Erythroblast (primary cell): ENCODE measurements around the gene PPP1R1B.

Experiments used
- DNase-seq, 2 experiments: peaks; one replicate each; lab custom pipeline; 2025; lab: John Stamatoyannopoulos, UW
- GATA1 ChIP-seq: IDR thresholded peaks from 2 replicates; pipeline ENCODE4 v1.6.1; 2011; ENCODE audit warnings: low read depth, mild to moderate bottlenecking, control low read depth, low read length, moderate library complexity
- POLR2A ChIP-seq: IDR thresholded peaks from 2 replicates; pipeline ENCODE4 v1.6.1; 2011; ENCODE audit warnings: mild to moderate bottlenecking, low read length

PPP1R1B gene

GRCh38 chr17:39638317-39638716 is 11.6 kb downstream of the PPP1R1B start:
- peak; percentile 36 to 45 for DNase-seq
- no peak for TF ChIP-seq POLR2A
- TF ChIP-seq GATA1 = no peak

- TF ChIP-seq GATA1 = no peak
- TF ChIP-seq POLR2A = no peak
- peak; percentile 38 to 40 for DNase-seq
Measured at GRCh38 chr17:39639043-39639442, 12.3 kb downstream of the PPP1R1B start.

DNA sequence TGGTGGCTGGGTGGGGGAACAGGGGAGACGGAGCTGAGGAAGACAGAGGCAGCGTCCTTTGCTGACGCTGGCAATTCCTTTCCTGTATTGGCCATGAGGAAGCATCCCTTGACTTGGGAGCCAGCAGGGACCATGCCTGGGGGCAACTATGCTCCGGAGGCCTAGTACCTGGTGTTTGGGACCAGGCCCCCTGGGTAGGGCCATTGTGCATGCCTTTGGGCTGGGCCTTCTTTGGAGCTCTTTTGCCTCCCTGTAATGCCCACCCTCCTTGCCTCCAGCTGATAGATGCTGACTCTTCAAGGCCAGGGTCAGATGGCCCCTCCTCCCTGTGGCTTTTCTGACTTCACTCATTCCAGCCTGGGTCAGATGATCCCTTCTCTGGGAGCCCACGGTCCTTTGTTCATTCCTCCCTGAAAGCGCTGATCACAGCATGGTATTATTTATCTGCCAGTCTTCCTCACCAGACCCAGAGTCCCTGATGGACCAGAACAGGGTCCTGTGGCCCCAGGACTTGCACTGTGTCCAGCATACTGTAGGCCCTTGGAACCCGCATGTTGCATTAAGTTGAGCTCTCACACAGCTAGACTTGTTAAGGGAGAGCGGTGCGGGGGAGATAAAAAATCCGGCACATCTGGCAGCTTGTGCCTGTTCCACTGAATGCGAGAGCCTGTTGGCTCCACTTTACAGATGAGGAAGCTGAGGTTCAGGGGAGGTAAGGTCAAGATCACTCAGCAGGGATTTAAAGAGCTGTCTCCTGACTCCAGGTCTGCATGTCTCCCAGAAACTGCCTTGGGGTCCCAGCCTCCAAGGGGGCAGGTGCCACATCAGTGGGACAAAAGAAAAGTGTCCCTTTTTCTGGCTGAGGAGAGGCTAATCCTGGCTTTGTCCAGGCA is 13.1 kb downstream of the PPP1R1B start:
- TF ChIP-seq POLR2A (no peak), GATA1 (no peak)

DNA sequence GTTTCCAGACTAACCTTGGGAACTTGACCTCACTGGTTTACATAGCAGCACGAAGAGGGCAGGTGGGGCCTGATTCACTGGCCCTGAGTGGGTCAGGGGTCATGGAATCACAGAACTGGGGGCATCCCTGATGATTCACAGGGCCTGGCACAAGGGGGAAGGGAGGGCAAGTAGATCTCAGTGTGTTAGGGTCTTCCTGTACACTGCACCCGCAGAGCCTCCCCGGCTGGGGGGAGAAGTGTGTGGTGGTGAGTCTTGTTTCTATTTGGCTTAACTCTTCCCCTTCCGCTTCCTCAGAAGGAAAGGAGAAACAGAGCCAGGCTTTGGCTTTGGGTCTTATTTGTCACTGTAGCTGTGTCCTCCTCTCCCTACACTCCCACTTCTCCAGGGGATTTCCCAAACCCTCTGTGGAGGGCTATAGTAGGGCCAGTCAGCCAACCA is 13.9 kb downstream of the PPP1R1B start:
- DNase-seq = no peak
- TF ChIP-seq GATA1 (no peak), POLR2A (no peak)

More for the DNA sequence above, 13.1 kb downstream of the PPP1R1B start:
- DNase-seq = no peak

DNA sequence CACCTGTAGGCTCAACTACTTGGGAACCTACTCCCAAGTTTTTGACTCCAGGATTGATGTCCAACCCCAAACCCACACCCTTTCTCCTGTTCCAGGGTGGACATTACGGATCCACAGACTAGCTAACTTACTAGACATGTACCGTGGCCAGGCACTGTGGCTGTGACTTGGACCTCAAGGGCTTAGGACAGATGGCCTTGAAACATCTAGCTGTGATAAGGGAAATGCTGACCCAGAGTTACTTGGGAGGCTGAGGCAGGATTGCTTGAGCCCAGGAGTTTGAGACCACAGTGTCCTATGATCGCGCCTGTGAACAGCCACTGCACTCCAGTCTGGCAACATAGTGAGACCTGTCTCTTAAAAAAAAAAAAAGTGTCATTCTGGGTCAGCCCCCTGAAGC is 14.3 kb downstream of the PPP1R1B start:
- no peak for TF ChIP-seq POLR2A
- no peak for TF ChIP-seq GATA1
- DNase-seq = no peak

DNA sequence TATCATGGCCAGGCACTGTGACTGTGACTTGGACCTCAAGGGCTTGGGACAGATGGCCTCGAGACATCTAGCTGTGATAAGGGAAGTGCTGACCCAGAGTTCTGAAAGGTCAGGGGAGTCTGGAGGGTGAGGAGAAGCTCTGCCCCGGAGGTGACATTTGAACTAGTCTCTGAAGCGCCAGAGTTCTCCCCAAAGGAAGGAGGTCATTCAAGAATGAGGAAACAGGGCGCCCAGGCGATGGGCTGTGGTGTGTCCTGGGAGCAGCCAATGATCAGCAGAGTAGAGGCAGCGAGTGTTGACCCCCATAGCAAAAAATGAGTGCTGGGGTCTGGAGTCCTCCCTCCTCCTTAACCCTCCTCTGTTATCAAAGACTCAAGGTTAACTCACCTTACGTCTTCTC is 15.1 kb downstream of the PPP1R1B start:
- TF ChIP-seq POLR2A (no peak), GATA1 (no peak)
- DNase-seq = no peak

DNA sequence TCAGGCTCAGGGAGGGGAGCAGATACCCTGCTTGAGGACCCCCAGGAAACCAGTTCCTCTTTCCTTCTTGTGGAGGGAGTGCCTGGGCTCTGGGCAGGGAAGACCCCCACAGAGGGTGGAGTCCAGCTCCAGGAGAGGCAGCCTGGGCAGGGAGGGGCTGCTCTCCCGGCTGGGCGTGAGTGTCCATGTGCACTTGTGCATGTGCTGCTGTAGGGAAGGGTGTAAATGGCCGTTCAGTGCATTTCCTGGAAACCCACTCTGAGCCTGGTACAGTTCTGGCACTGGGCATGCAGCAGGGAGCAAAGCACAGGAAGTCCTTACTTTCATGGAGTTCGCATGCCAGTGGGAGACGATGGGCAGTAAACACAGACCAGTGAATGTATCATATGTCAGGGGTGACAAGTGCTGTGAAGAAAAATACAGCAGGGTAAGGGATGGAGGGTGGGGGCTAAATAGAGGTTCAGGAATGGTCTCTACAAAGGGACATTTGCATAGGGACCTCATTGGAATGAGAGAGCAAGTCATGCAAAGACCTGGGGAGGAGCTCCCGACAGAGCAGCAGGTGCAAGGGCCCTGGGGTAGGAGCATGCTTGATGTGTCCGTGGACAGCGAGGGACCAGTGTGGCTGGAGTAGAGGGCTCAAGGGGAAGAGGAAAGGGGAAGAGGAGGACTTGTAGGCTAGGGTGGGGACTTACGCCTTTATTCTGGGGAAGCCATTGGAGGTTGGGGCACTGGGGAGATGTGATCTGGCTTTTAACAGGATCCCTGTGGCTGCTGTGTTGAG is 15.7 kb downstream of the PPP1R1B start:
- DNase-seq = no peak
- no peak for TF ChIP-seq POLR2A
- no peak for TF ChIP-seq GATA1

GRCh38 chr17:39643271-39643670 is 16.5 kb downstream of the PPP1R1B start:
- no peak for TF ChIP-seq GATA1
- no peak for TF ChIP-seq POLR2A
- DNase-seq = no peak

- peak; percentile 45 to 54 for DNase-seq
Measured at GRCh38 chr17:39647256-39647655, 20.5 kb downstream of the PPP1R1B start.

DNA sequence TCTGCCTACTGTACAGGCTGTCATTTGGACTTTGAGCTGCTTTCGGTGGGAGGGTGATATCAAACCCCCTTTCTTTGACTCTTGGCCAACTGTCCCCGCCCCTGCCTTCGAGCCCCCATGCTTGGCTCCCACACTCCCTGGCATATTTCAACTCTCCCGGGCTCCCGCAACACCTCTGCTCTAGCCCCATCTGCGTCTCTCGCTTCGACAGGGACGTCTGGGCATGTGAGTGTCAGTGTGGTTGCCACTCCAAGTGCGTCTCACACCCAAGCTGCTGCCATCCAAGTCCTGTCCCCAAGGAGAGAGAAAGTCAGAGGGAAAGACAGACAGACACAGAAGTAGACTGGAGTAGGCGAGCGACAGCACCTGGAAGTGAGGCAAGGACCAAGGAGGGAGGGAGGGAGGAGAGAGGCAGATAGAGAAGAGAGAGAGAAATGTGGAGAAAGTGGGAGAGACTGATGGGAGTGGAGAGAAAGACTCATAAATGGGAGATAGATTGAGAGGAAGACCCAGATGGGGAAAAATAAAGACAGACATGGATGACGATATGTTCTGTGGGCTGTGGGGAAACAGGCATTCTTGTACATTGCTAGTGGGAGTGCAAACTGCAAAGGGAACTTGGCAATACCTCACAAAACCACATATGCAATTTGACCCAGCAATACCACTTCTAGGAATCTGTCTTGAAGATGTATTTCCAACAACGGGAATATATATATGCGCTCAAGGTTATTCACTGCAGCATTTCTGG is 22.0 kb downstream of the PPP1R1B start:
- TF ChIP-seq POLR2A = no peak
- no peak for TF ChIP-seq GATA1
- no peak for DNase-seq

More at GRCh38 chr17:39647256-39647655, 20.5 kb downstream of the PPP1R1B start:
- TF ChIP-seq GATA1 (no peak), POLR2A (no peak)

DNA sequence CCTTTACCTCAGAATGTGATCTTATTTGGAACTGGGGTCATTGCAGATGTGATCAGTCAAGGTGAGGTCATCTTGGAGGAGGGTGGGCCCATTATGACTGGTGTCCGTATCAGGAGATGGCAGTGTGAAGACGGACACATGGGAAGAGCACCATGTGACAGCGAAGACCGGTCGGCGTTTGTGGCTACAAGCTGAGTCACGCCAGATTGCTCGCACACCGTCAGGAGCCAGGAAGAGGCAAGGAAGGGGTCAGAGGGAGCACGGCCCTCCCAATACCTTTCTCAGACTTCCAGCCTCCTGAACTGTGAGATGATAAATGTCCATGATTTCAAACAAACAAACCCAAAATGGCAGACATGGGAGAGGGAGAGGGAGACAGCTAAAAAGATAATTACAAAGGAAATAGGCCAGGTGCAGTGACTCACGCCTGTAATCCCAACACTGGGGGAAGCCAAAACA is 23.4 kb downstream of the PPP1R1B start:
- TF ChIP-seq POLR2A (no peak), GATA1 (no peak)
- no peak for DNase-seq

DNA sequence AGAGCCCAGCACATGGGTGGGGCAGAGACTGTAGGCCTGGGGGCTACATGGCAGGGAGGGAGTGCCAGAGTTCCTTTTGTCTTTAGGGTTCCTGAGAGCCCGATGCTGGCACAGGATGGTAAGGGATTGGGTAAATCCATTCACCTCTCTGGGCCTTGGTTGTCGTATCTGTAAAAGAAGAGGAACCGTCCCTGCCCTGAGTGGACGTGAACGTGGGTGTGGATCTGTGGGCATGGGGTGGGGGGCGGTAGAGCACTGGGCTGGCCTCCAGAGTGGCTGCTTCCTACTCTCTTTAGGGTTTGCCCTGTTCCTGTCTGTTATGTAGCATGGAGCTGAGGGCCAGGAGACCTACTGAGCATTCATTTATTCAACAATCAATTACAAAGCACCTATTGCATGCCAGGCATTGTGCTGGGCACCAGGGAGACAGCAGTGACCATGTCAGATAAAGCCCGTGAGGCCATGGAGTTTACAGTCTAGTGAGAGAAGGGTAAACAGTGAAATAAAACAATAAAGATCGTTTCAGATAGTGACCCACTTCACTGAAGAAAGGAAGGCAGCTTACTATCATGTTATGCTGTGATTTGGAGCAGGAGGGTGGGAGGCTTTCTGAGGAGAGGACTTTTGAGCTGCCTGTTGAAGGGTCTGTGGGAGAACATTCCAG is 25.3 kb downstream of the PPP1R1B start:
- TF ChIP-seq POLR2A = no peak
- no peak for TF ChIP-seq GATA1
- no peak for DNase-seq
